GM04504 (cell line): Measurements from ENCODE around the gene GUCY2F.
A peak's percentile ranks its signal among the peaks of the same experiment; 100 is the strongest.

Source experiments
- DNase-seq: peaks from one replicate; pipeline ENCODE4 v3.0.0-alpha.2; 2012; ENCODE audit warnings: low read depth

The GUCY2F gene

GRCh38 chrX:109393859-109394258, 88.0 kb downstream of the GUCY2F start:
- DNase-seq = no peak

- no peak for DNase-seq
These were observed 89.0 kb downstream of the GUCY2F start for GRCh38 chrX:109392895-109393294.

GRCh38 chrX:109390556-109390955, 91.3 kb downstream of the GUCY2F start:
- DNase-seq = no peak

GRCh38 chrX:109389917-109390316, 92.0 kb downstream of the GUCY2F start:
- no peak for DNase-seq

- no peak for DNase-seq
These were observed 97.2 kb downstream of the GUCY2F start for GRCh38 chrX:109384699-109385098.

GRCh38 chrX:109382332-109382731, 99.6 kb downstream of the GUCY2F start:
- no peak for DNase-seq

- DNase-seq = no peak
These were observed 103.6 kb downstream of the GUCY2F start for GRCh38 chrX:109378281-109378680.

GRCh38 chrX:109374262-109374960, 107.5 kb downstream of the GUCY2F start:
- no peak for DNase-seq

GRCh38 chrX:109373468-109373867, 108.4 kb downstream of the GUCY2F start:
- no peak for DNase-seq

- DNase-seq = no peak
These were observed 109.2 kb downstream of the GUCY2F start for GRCh38 chrX:109372716-109373115.

- no peak for DNase-seq
These were observed 109.6 kb downstream of the GUCY2F start for GRCh38 chrX:109372291-109372690.

- no peak for DNase-seq
These were observed 119.8 kb downstream of the GUCY2F start for GRCh38 chrX:109362101-109362500.

GRCh38 chrX:109360301-109360700, 121.6 kb downstream of the GUCY2F start:
- no peak for DNase-seq

GRCh38 chrX:109357706-109358105, 124.2 kb downstream of the GUCY2F start:
- no peak for DNase-seq

- no peak for DNase-seq
These were observed 125.2 kb downstream of the GUCY2F start for GRCh38 chrX:109356684-109357083.

GRCh38 chrX:109352066-109352588, 129.8 kb downstream of the GUCY2F start:
- DNase-seq = no peak

- DNase-seq = no peak
These were observed 130.3 kb downstream of the GUCY2F start for GRCh38 chrX:109351557-109351956.

GRCh38 chrX:109350551-109350950, 131.3 kb downstream of the GUCY2F start:
- no peak for DNase-seq

- DNase-seq = no peak
These were observed 131.8 kb downstream of the GUCY2F start for GRCh38 chrX:109350051-109350450.

- DNase-seq = peak; percentile 1
These were observed 134.3 kb downstream of the GUCY2F start for GRCh38 chrX:109347632-109348031.

GRCh38 chrX:109346491-109346890, 135.4 kb downstream of the GUCY2F start:
- no peak for DNase-seq

- DNase-seq = no peak
These were observed 136.0 kb downstream of the GUCY2F start for GRCh38 chrX:109345856-109346255.

- no peak for DNase-seq
These were observed 137.2 kb downstream of the GUCY2F start for GRCh38 chrX:109344678-109345077.

GRCh38 chrX:109344101-109344500, 137.8 kb downstream of the GUCY2F start:
- DNase-seq = no peak
